ENCODE data around the gene U2AF1L4.

Gene U2AF1L4

GRCh38 chr19:35783469-35784434, 38.5 kb upstream of the U2AF1L4 start:
- TF ChIP-seq, protein P1, sequence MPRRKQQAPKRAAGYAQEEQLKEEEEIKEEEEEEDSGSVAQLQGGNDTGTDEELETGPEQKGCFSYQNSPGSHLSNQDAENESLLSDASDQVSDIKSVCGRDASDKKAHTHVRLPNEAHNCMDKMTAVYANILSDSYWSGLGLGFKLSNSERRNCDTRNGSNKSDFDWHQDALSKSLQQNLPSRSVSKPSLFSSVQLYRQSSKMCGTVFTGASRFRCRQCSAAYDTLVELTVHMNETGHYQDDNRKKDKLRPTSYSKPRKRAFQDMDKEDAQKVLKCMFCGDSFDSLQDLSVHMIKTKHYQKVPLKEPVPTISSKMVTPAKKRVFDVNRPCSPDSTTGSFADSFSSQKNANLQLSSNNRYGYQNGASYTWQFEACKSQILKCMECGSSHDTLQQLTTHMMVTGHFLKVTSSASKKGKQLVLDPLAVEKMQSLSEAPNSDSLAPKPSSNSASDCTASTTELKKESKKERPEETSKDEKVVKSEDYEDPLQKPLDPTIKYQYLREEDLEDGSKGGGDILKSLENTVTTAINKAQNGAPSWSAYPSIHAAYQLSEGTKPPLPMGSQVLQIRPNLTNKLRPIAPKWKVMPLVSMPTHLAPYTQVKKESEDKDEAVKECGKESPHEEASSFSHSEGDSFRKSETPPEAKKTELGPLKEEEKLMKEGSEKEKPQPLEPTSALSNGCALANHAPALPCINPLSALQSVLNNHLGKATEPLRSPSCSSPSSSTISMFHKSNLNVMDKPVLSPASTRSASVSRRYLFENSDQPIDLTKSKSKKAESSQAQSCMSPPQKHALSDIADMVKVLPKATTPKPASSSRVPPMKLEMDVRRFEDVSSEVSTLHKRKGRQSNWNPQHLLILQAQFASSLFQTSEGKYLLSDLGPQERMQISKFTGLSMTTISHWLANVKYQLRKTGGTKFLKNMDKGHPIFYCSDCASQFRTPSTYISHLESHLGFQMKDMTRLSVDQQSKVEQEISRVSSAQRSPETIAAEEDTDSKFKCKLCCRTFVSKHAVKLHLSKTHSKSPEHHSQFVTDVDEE (CRISPR knock-in tag; IDR thresholded peaks at IDR 0.05): no peak
- TF ChIP-seq CSDC2 (CRISPR knock-in tag; IDR thresholded peaks at IDR 0.05) (no peak), CSRNP3 (CRISPR knock-in tag; IDR thresholded peaks at IDR 0.05) (no peak), OSR1 (CRISPR knock-in tag; IDR thresholded peaks at IDR 0.05) (no peak), POU6F1 (CRISPR knock-in tag; IDR thresholded peaks at IDR 0.05; ENCODE audit: borderline replicate concordance, low read depth) (no peak), RARB (CRISPR knock-in tag; IDR thresholded peaks at IDR 0.05) (no peak), TCF4 (CRISPR knock-in tag; IDR thresholded peaks at IDR 0.05; ENCODE audit: borderline replicate concordance) (no peak), SNAI2 (CRISPR knock-in tag; IDR thresholded peaks at IDR 0.05) (no peak), BACH2 (CRISPR knock-in tag; IDR thresholded peaks at IDR 0.05; ENCODE audit: borderline replicate concordance) (no peak), ZNF565 (CRISPR knock-in tag; conservative IDR thresholded peaks at IDR 0.05; ENCODE audit: low read depth) (no peak), ISL1 (CRISPR knock-in tag; IDR thresholded peaks at IDR 0.05) (no peak), PPARA (CRISPR knock-in tag; IDR thresholded peaks at IDR 0.05; ENCODE audit: borderline replicate concordance) (no peak), GLIS3 (CRISPR knock-in tag; IDR thresholded peaks at IDR 0.05) (no peak), ARNTL (CRISPR knock-in tag; IDR thresholded peaks at IDR 0.05; ENCODE audit: borderline replicate concordance, low read depth) (no peak), ZC3H10 (CRISPR knock-in tag; IDR thresholded peaks at IDR 0.05) (no peak)
- TF ChIP-seq, protein P2, sequence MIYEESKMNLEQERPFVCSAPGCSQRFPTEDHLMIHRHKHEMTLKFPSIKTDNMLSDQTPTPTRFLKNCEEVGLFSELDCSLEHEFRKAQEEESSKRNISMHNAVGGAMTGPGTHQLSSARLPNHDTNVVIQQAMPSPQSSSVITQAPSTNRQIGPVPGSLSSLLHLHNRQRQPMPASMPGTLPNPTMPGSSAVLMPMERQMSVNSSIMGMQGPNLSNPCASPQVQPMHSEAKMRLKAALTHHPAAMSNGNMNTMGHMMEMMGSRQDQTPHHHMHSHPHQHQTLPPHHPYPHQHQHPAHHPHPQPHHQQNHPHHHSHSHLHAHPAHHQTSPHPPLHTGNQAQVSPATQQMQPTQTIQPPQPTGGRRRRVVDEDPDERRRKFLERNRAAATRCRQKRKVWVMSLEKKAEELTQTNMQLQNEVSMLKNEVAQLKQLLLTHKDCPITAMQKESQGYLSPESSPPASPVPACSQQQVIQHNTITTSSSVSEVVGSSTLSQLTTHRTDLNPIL (CRISPR knock-in tag; IDR thresholded peaks at IDR 0.05; ENCODE audit: low read depth): no peak
- no peak for ATAC-seq

DNA sequence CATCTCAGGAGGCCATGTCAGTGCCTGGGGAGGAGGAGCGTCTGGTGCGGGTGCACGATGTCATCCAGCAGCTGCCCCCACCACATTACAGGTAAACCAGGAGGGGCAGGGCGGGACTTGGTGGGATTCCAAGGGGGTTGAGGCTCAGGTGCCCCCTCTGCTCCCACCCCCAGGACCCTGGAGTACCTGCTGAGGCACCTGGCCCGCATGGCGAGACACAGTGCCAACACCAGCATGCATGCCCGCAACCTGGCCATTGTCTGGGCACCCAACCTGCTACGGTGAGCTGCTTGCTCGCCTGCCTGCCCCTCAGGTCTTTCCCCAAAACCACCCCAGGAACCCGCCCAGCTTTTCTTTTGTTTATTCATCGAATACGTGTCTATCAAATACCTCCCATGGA, 37.4 kb upstream of the U2AF1L4 start:
- no peak for ATAC-seq
- TF ChIP-seq ESRRG (CRISPR knock-in tag; IDR thresholded peaks at IDR 0.05) (no peak), POU6F1 (CRISPR knock-in tag; IDR thresholded peaks at IDR 0.05; ENCODE audit: borderline replicate concordance, low read depth) (no peak), GLIS3 (CRISPR knock-in tag; IDR thresholded peaks at IDR 0.05) (no peak), ZFP30 (CRISPR knock-in tag; IDR thresholded peaks at IDR 0.05) (no peak), ARNTL (CRISPR knock-in tag; IDR thresholded peaks at IDR 0.05; ENCODE audit: borderline replicate concordance, low read depth) (no peak), CSRNP3 (CRISPR knock-in tag; IDR thresholded peaks at IDR 0.05) (no peak), ZNF565 (CRISPR knock-in tag; conservative IDR thresholded peaks at IDR 0.05; ENCODE audit: low read depth) (no peak), ZNF8 (CRISPR knock-in tag; IDR thresholded peaks at IDR 0.05) (no peak), ZNF70 (CRISPR knock-in tag; IDR thresholded peaks at IDR 0.05) (no peak), PPARA (CRISPR knock-in tag; IDR thresholded peaks at IDR 0.05; ENCODE audit: borderline replicate concordance) (no peak), ZC3H10 (CRISPR knock-in tag; IDR thresholded peaks at IDR 0.05) (no peak), CSDC2 (CRISPR knock-in tag; IDR thresholded peaks at IDR 0.05) (no peak), ISL1 (CRISPR knock-in tag; IDR thresholded peaks at IDR 0.05) (no peak), TCF4 (CRISPR knock-in tag; IDR thresholded peaks at IDR 0.05; ENCODE audit: borderline replicate concordance) (no peak), RARB (CRISPR knock-in tag; IDR thresholded peaks at IDR 0.05) (no peak), OSR1 (CRISPR knock-in tag; IDR thresholded peaks at IDR 0.05) (no peak), BACH2 (CRISPR knock-in tag; IDR thresholded peaks at IDR 0.05; ENCODE audit: borderline replicate concordance) (no peak)
- TF ChIP-seq, protein P2 (CRISPR knock-in tag; IDR thresholded peaks at IDR 0.05; ENCODE audit: low read depth): no peak
- TF ChIP-seq, protein P3, sequence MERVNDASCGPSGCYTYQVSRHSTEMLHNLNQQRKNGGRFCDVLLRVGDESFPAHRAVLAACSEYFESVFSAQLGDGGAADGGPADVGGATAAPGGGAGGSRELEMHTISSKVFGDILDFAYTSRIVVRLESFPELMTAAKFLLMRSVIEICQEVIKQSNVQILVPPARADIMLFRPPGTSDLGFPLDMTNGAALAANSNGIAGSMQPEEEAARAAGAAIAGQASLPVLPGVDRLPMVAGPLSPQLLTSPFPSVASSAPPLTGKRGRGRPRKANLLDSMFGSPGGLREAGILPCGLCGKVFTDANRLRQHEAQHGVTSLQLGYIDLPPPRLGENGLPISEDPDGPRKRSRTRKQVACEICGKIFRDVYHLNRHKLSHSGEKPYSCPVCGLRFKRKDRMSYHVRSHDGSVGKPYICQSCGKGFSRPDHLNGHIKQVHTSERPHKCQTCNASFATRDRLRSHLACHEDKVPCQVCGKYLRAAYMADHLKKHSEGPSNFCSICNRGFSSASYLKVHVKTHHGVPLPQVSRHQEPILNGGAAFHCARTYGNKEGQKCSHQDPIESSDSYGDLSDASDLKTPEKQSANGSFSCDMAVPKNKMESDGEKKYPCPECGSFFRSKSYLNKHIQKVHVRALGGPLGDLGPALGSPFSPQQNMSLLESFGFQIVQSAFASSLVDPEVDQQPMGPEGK (CRISPR knock-in tag; IDR thresholded peaks at IDR 0.05; ENCODE audit: borderline replicate concordance): no peak
